Stimulated activated CD8-positive, alpha-beta memory T cell treated with anti-CD3 and anti-CD28 coated beads, Interleukin-4, amount 100 ng/mL, for 24 hours (primary cell): Measurements from ENCODE around the gene PLCB1.

Experiments used
- DNase-seq: peaks from one replicate; pipeline ENCODE4 v3.0.0-alpha.2; 2020; ENCODE audit warnings: low read depth

The PLCB1 gene

GRCh38 chr20:8720089-8720488 lies 588.0 kb downstream of the PLCB1 start:
- no peak for DNase-seq

- DNase-seq: no peak
These were observed 589.0 kb downstream of the PLCB1 start for GRCh38 chr20:8721098-8721497.

GRCh38 chr20:8722277-8722928 lies 590.3 kb downstream of the PLCB1 start:
- no peak for DNase-seq

GRCh38 chr20:8723296-8723695 lies 591.2 kb downstream of the PLCB1 start:
- no peak for DNase-seq

DNA sequence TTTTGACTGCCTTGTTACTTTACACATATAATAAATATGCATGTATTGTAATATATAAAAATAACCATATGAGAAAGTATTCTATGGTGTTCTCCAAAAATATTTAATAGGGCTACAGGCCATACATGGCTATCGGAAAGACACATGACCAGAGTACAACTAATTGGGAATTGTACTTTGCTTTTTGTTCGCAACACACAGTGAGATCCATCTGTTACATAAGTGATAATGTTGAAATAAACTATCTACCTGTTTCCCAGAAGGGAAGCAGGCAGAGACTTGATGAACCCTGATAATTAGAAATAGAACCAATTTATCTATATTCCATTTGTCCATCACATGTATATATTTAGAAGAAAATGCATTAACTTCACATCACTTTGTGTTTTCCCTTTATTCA lies 592.8 kb downstream of the PLCB1 start:
- DNase-seq: no peak

DNA sequence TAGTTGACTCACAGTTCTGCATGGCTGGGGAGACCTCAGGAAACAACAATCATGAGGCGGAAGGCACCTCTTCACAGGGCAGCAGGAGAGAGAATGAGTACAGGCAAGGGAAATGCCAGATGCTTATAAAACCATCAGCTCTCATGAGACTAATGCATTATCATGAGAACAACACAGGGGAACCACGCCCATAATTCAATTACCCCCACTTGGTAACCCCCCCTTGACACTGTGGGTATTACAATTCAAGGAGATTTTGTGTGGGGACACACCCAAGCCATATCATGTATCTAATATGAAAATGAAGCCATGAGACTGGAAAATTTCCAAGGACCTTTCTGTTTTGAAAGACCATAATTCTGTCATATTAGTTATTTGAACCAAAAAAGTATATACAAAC lies 594.4 kb downstream of the PLCB1 start:
- DNase-seq: no peak

GRCh38 chr20:8735014-8735413 lies 602.9 kb downstream of the PLCB1 start:
- DNase-seq: no peak

- DNase-seq: no peak
These were observed 603.6 kb downstream of the PLCB1 start for GRCh38 chr20:8735674-8736073.

GRCh38 chr20:8740265-8740664 lies 608.2 kb downstream of the PLCB1 start:
- no peak for DNase-seq

GRCh38 chr20:8744228-8744844 lies 612.3 kb downstream of the PLCB1 start:
- no peak for DNase-seq

- no peak for DNase-seq
These were observed 617.0 kb downstream of the PLCB1 start for GRCh38 chr20:8749101-8749500.

DNA sequence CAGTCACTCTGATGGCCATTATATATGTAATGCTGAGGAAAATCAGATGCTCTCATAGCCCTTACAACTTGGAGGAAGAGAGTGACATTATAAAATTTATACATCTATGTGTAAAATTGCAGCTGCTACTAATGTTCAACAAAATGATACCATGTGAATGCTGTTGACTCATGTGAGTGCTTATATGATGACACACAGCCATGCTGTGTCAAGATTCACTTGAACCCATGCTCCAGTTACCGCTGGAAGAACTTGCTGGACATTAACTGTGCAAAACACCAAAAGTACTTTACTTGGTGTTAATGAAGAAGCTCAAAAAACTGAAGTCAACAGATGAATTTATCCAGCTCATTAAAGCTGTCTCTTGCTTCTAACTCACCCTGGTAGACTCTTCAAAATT lies 617.9 kb downstream of the PLCB1 start:
- DNase-seq: no peak

DNA sequence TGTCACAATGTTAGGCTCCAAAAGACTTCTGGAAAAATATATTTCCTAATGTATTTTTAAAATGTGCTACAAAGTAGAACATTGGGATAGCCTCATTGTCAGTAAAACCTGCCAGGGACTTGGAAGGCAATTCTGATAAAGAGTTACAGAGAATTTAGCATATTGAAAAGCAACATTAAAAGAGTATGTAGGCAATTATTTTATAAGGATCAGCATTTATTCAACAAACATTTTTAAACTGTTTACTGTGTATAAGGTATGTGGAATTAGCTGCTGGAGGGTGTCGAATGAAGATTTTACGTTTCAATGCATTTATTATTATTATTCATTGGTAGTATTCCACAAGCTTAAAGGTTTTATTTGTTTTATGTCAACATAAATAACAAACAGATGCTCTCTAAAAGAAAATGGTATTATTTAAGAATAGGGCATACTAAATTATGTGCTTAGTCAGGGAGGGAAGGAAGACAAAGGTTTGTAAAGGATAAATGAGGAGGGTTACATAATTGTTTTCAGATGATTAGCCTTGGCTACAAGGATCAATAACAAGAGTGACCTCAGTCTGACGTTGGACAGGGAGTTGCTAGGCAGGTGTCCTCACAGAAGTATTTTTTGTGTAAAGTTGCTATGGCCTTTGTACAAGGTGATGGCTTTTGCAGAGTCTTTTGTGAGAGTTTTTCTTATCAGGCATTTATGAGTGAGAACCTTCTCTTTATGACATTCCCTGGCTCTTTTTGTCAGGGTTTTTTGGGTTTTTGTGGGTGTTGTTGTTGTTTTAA lies 623.5 kb downstream of the PLCB1 start:
- DNase-seq: no peak

GRCh38 chr20:8756410-8756809 lies 624.3 kb downstream of the PLCB1 start:
- no peak for DNase-seq

DNA sequence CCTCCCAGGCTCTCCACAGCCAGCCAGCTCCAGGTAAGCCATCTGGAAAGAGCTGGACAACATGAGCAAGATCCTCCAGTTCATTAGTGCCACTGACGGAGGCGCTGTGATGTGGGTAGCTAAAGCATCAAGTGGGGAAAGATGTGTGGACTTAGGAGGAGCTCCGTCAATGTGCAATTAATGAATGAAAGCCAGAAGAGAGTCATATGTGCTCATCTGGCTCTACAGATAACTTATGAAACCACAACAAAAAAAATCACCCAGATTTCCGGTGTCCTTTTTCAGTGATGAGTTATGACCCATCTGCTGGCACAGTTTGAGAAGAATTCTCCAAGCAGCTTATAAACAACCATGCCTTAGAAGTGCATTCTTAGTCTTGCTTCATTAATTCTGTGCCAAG lies 625.1 kb downstream of the PLCB1 start:
- no peak for DNase-seq

DNA sequence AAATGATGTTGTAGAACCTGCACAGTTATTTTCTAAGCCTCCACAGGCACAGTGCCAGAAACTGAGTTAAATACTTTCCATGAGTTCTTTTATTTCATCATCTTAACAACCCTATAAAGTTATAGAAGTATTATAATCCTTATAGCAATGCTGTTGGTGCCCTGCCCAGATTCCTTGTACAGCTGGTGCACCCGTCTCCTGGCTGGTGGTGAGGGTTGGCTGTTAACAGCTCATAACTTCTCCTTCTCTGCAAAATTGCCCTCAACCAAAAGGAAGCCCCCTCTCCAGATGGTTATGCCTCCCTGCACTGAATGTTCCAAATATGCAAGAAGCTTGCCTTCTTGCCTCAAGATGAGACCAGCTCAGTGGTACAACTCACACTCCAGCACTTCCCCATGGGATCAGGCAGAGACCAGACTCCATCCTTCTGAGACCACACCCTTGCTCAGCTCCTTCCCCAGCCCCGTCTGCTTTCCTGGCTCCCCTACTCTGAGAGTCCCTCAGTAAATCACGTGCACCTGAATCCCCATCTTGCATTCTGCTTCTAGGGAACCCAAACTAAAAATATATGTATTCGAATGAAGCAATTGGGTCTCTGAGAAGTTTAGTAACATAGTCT lies 632.4 kb downstream of the PLCB1 start:
- no peak for DNase-seq

- DNase-seq: no peak
These were observed 634.9 kb downstream of the PLCB1 start for GRCh38 chr20:8766868-8767390.

- no peak for DNase-seq
These were observed 642.3 kb downstream of the PLCB1 start for GRCh38 chr20:8774412-8774811.

DNA sequence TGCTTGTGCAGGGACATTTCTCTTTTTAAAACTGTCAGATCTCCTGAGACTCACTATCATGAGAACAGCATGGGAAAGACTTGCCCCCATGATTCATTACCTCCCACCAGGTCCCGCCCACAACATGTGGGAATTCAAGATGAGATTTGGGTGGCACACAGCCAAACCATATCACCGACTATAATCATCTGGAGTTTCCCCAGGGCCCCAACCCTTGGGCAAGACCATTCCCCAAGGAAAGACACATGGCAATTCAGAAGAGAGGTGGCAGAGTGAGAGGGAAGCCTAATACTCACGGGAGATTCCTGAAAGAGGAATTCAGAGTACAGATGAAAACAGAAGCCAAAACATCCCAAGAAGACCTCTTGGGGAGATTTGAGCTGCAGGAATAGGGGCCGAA lies 645.8 kb downstream of the PLCB1 start:
- DNase-seq: no peak

- no peak for DNase-seq
These were observed 646.3 kb downstream of the PLCB1 start for GRCh38 chr20:8778387-8778786.

- DNase-seq: no peak
These were observed 648.8 kb downstream of the PLCB1 start for GRCh38 chr20:8780915-8781314.

DNA sequence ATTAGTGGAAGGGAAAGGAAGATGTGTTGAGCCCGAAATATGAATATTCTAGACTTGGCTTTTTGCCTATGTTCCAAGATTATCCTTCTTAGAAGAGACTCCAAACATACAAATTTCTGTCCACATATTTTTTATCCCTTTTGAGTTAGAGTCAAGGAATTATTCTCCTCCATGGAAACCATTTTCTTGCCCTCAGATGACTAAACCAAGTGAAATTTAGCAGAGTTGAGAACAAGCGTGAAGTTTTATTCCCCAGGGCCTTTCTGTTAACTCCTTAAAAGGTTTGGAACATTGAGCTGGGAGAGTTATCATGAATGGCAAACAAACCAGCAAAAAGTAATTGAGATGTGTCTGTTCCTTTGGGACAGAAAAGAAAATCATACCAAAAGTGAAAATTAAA lies 650.7 kb downstream of the PLCB1 start:
- DNase-seq: no peak

DNA sequence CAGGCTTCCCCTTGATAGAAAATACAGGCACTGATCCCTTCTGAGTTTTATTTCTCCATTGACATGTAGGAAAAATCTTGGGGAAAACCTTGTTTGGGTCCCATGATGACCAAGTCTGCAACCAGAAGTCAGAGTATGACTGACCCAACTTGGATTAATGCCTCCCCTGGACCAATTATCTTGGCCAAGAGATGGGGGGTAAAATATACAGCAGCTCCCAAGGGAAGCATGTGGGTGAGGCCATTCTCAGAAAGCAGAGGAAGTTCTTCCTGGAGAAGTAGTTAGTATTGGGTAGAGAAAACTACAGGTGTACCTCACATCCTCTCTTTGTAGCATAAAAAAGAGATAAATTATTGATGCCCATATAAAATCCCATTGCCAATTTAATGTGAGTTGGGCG lies 651.7 kb downstream of the PLCB1 start:
- no peak for DNase-seq
